ENCODE data around the gene DUSP16. TPM values are rescaled to one million over a fixed set of nuclear protein-coding genes. Genes with fewer than 3 reads are reported as not detected.

DUSP16 gene
- total and polyA plus RNA-seq, 2 donors = 11.1 to 31.8 TPM

GRCh38 chr12:12549426-12549825 lies 13.2 kb downstream of the DUSP16 start:
- Histone ChIP-seq H3K4me1 (ENCODE audit: insufficient read depth) (no peaks in the 10 kb centered on the region), H3K36me3 (ENCODE audit: insufficient read depth) (no peaks in the 10 kb centered on the region), H3K27ac (ENCODE audit: low read depth) (no peak overlapping the region), H3K4me3 (ENCODE audit: low read depth, low read length) (no peak overlapping the region)
- WGBS = 97% methylated on average over 2 of the region's 2 CpGs
- no peak for DNase-seq (ENCODE audit: extremely low spot score)

- 81% methylated on average over 2 of the region's 2 CpGs for WGBS
- DNase-seq (ENCODE audit: extremely low spot score) = no peak
Observed at GRCh38 chr12:12548713-12549112, 13.9 kb downstream of the DUSP16 start.

GRCh38 chr12:12546314-12546772 lies 16.3 kb downstream of the DUSP16 start:
- Histone ChIP-seq H3K4me3 (ENCODE audit: low read depth, low read length) (no peak overlapping the region), H3K36me3 (ENCODE audit: insufficient read depth) (peaks cover 1% of the 10 kb centered on the region), H3K27ac (ENCODE audit: low read depth) (no peak overlapping the region), H3K4me1 (ENCODE audit: insufficient read depth) (no peaks in the 10 kb centered on the region)
- no peak for DNase-seq (ENCODE audit: extremely low spot score)
- whole genome bisulfite sequencing = 94% methylated on average over 1 of the region's 1 CpG

More at GRCh38 chr12:12548713-12549112, 13.9 kb downstream of the DUSP16 start:
- Histone ChIP-seq H3K27ac (ENCODE audit: low read depth) (no peak overlapping the region), H3K4me3 (ENCODE audit: low read depth, low read length) (no peak overlapping the region), H3K36me3 (ENCODE audit: insufficient read depth) (no peaks in the 10 kb centered on the region), H3K4me1 (ENCODE audit: insufficient read depth) (no peaks in the 10 kb centered on the region)

GRCh38 chr12:12543959-12544358 lies 18.7 kb downstream of the DUSP16 start:
- WGBS = 86% methylated on average over 2 of the region's 2 CpGs
- no peak overlapping the region for H3K4me3 ChIP-seq (ENCODE audit: low read depth, low read length)

GRCh38 chr12:12542964-12543363 lies 19.7 kb downstream of the DUSP16 start:
- no peak overlapping the region for H3K27ac ChIP-seq (ENCODE audit: low read depth)
- DNase-seq (ENCODE audit: extremely low spot score) = no peak

More at GRCh38 chr12:12543959-12544358, 18.7 kb downstream of the DUSP16 start:
- DNase-seq (ENCODE audit: extremely low spot score) = no peak
- H3K36me3 ChIP-seq (ENCODE audit: insufficient read depth) = peaks cover 1% of the 10 kb centered on the region
- H3K27ac ChIP-seq (ENCODE audit: low read depth) = no peak overlapping the region
- no peaks in the 10 kb centered on the region for H3K4me1 ChIP-seq (ENCODE audit: insufficient read depth)

GRCh38 chr12:12542286-12542685 lies 20.4 kb downstream of the DUSP16 start:
- DNase-seq (ENCODE audit: extremely low spot score) = no peak
- WGBS = 97% methylated on average over 5 of the region's 5 CpGs
- Histone ChIP-seq H3K4me3 (ENCODE audit: low read depth, low read length) (no peak overlapping the region), H3K4me1 (ENCODE audit: insufficient read depth) (no peaks in the 10 kb centered on the region), H3K27ac (ENCODE audit: low read depth) (no peak overlapping the region), H3K36me3 (ENCODE audit: insufficient read depth) (peaks cover 1% of the 10 kb centered on the region)

More at GRCh38 chr12:12542964-12543363, 19.7 kb downstream of the DUSP16 start:
- Histone ChIP-seq H3K4me3 (ENCODE audit: low read depth, low read length) (no peak overlapping the region), H3K36me3 (ENCODE audit: insufficient read depth) (peaks cover 1% of the 10 kb centered on the region), H3K4me1 (ENCODE audit: insufficient read depth) (no peaks in the 10 kb centered on the region)
- WGBS = 70% methylated on average over 4 of the region's 4 CpGs

- 95% methylated on average over 4 of the region's 4 CpGs for WGBS
- Histone ChIP-seq H3K4me1 (ENCODE audit: insufficient read depth) (no peaks in the 10 kb centered on the region), H3K4me3 (ENCODE audit: low read depth, low read length) (no peak overlapping the region), H3K36me3 (ENCODE audit: insufficient read depth) (peaks cover 1% of the 10 kb centered on the region), H3K27ac (ENCODE audit: low read depth) (no peak overlapping the region)
- no peak for DNase-seq (ENCODE audit: extremely low spot score)
Observed at GRCh38 chr12:12541782-12542181, 20.9 kb downstream of the DUSP16 start.

- 93% methylated on average over 5 of the region's 5 CpGs for WGBS
- Histone ChIP-seq H3K4me3 (ENCODE audit: low read depth, low read length) (no peak overlapping the region), H3K4me1 (ENCODE audit: insufficient read depth) (no peaks in the 10 kb centered on the region), H3K36me3 (ENCODE audit: insufficient read depth) (peaks cover 1% of the 10 kb centered on the region), H3K27ac (ENCODE audit: low read depth) (no peak overlapping the region)
- DNase-seq (ENCODE audit: extremely low spot score) = no peak
Observed at GRCh38 chr12:12540261-12541013, 22.2 kb downstream of the DUSP16 start.

GRCh38 chr12:12539028-12539810 lies 23.4 kb downstream of the DUSP16 start:
- Histone ChIP-seq H3K27ac (ENCODE audit: low read depth) (no peak overlapping the region), H3K4me3 (ENCODE audit: low read depth, low read length) (no peak overlapping the region), H3K36me3 (ENCODE audit: insufficient read depth) (peaks cover 1% of the 10 kb centered on the region), H3K4me1 (ENCODE audit: insufficient read depth) (no peaks in the 10 kb centered on the region)
- 50% methylated on average over 7 of the region's 7 CpGs for WGBS
- DNase-seq (ENCODE audit: extremely low spot score) = no peak

- no peak for DNase-seq (ENCODE audit: extremely low spot score)
- 83% methylated on average over 3 of the region's 3 CpGs for WGBS
- Histone ChIP-seq H3K4me3 (ENCODE audit: low read depth, low read length) (no peak overlapping the region), H3K4me1 (ENCODE audit: insufficient read depth) (no peaks in the 10 kb centered on the region), H3K27ac (ENCODE audit: low read depth) (no peak overlapping the region), H3K36me3 (ENCODE audit: insufficient read depth) (peaks cover 1% of the 10 kb centered on the region)
Observed at GRCh38 chr12:12538535-12538934, 24.1 kb downstream of the DUSP16 start.

- WGBS = 87% methylated on average over 2 of the region's 2 CpGs
Observed at GRCh38 chr12:12537421-12537820, 25.2 kb downstream of the DUSP16 start.

GRCh38 chr12:12534975-12535374 lies 27.7 kb downstream of the DUSP16 start:
- WGBS = 86% methylated on average over 4 of the region's 4 CpGs
- Histone ChIP-seq H3K36me3 (ENCODE audit: insufficient read depth) (no peaks in the 10 kb centered on the region), H3K4me1 (ENCODE audit: insufficient read depth) (no peaks in the 10 kb centered on the region), H3K4me3 (ENCODE audit: low read depth, low read length) (no peak overlapping the region), H3K27ac (ENCODE audit: low read depth) (no peak overlapping the region)
- DNase-seq (ENCODE audit: extremely low spot score) = no peak

More at GRCh38 chr12:12537421-12537820, 25.2 kb downstream of the DUSP16 start:
- H3K27ac ChIP-seq (ENCODE audit: low read depth) = no peak overlapping the region
- H3K4me3 ChIP-seq (ENCODE audit: low read depth, low read length) = no peak overlapping the region
- no peaks in the 10 kb centered on the region for H3K4me1 ChIP-seq (ENCODE audit: insufficient read depth)
- peaks cover 1% of the 10 kb centered on the region for H3K36me3 ChIP-seq (ENCODE audit: insufficient read depth)
- no peak for DNase-seq (ENCODE audit: extremely low spot score)

GRCh38 chr12:12534166-12534866 lies 28.3 kb downstream of the DUSP16 start:
- Histone ChIP-seq H3K4me3 (ENCODE audit: low read depth, low read length) (no peak overlapping the region), H3K4me1 (ENCODE audit: insufficient read depth) (no peaks in the 10 kb centered on the region), H3K27ac (ENCODE audit: low read depth) (no peak overlapping the region), H3K36me3 (ENCODE audit: insufficient read depth) (no peaks in the 10 kb centered on the region)
- 84% methylated on average over 8 of the region's 8 CpGs for WGBS
- no peak for DNase-seq (ENCODE audit: extremely low spot score)
